OCI-LY3 (cell line): ENCODE results near the gene SNHG17.
"Not testable (repeated sequence)": the region's sequence is repeated elsewhere in the genome, so short reads cannot be mapped to it uniquely, and the experiment has no call there.

ENCODE experiments used
- H2AFZ ChIP-seq: fragments of 200-600, 300-600 bp; shearing (Covaris generic); 2 replicates; pipeline ENCODE4 v1.6.0; 2014; ENCODE audit warnings: antibody characterized with exemption, low read depth, low read length
- H3K27ac ChIP-seq: fragments of 200-600, 300-600 bp; sonication (generic); 2 replicates; pipeline ENCODE4 v1.5.1; 2014; ENCODE audit warnings: mild to moderate bottlenecking, low read length, moderate library complexity, mixed read lengths
- H3K27me3 ChIP-seq: fragments of 200-600, 300-600 bp; sonication (generic); 2 replicates; pipeline ENCODE4 v1.6.1; 2014; ENCODE audit warnings: low read depth, low read length, mixed read lengths
- H3K36me3 ChIP-seq: fragments of 200-600, 300-600 bp; sonication (generic); replicated peaks from 2 replicates; pipeline ENCODE3; 2014; ENCODE audit warnings: low read depth, low read length, mixed read lengths
- H3K4me1 ChIP-seq: fragments of 300-600, 200-600 bp; sonication (generic); 2 replicates; pipeline ENCODE4 v1.6.1; 2014; ENCODE audit warnings: low read length, mixed read lengths
- H3K4me2 ChIP-seq: fragments of 200-600, 300-600 bp; sonication (generic); 2 replicates; pipeline ENCODE4 v1.6.1; 2014; ENCODE audit warnings: low read length, mixed read lengths
- H3K4me3 ChIP-seq: fragments of 300-600, 200-600 bp; sonication (generic); 2 replicates; pipeline ENCODE4 v1.5.1; 2014; ENCODE audit warnings: antibody characterized with exemption, mild to moderate bottlenecking, low read length, moderate library complexity
- H3K79me2 ChIP-seq: fragments of 300-600, 200-600 bp; shearing (Covaris generic); 2 replicates; pipeline ENCODE4 v1.6.1; 2014; ENCODE audit warnings: mild to moderate bottlenecking, low read length, mixed read lengths
- H3K9ac ChIP-seq: fragments of 300-600, 200-600 bp; shearing (Covaris generic); 2 replicates; pipeline ENCODE4 v1.6.0; 2014; ENCODE audit warnings: mild to moderate bottlenecking, low read length, moderate library complexity
- H3K9me3 ChIP-seq: fragments of 200-600, 300-600 bp; shearing (Covaris generic); 2 replicates; pipeline ENCODE4 v1.6.1; 2014; ENCODE audit warnings: low read length, mixed read lengths; ENCODE audit not compliant: insufficient read depth
- H4K20me1 ChIP-seq: fragments of 200-600, 300-600 bp; sonication (generic); 2 replicates; pipeline ENCODE4 v1.6.1; 2016; ENCODE audit warnings: low read length, mixed read lengths; ENCODE audit not compliant: insufficient read depth
- CTCF ChIP-seq: fragments of 200-600, 300-600 bp; sonication (generic); IDR thresholded peaks from 2 replicates; pipeline ENCODE4 v1.5.1; 2014; ENCODE audit warnings: antibody characterized with exemption, low read length, low read depth
- EZH2phosphoT487 ChIP-seq: fragments of 200-600 bp; shearing (Covaris generic); IDR thresholded peaks from 2 replicates; pipeline ENCODE4 v1.6.1; 2018; ENCODE audit warnings: antibody characterized with exemption, mixed run types, low read depth

SNHG17 gene

DNA sequence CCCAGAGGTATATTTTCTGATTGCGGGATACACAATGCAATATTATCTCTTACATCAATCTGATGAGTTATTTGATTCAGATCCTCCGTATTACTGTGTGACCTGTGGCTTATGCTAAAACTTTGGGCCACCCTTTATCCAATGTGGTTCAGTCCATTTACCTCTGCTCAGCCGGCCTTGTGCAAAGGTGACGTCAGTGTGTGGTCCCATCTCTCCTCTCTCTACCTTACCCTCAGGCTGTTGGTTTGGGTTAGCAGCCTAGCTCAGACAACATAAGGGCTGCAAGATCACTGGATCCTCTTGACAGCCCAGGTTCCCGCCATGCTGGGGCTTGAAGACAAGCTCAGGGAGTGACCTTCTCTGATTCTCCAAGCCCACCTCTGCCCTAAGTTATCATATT, 33.0 kb downstream of the SNHG17 start:
- H3K9ac ChIP-seq = no peak overlapping the region
- no peaks in the 10 kb centered on the region for H3K27me3 ChIP-seq
- no peak overlapping the region for H3K4me3 ChIP-seq
- no peaks in the 10 kb centered on the region for H4K20me1 ChIP-seq
- peaks cover 18% of the 10 kb centered on the region for H3K36me3 ChIP-seq
- no peaks in the 10 kb centered on the region for H3K9me3 ChIP-seq
- H3K4me2 ChIP-seq = no peak overlapping the region
- H2AFZ ChIP-seq = no peak overlapping the region
- H3K4me1 ChIP-seq = no peaks in the 10 kb centered on the region
- H3K79me2 ChIP-seq = no peaks in the 10 kb centered on the region
- no peak for TF ChIP-seq EZH2phosphoT487
- no peak for TF ChIP-seq CTCF
- H3K27ac ChIP-seq = no peak overlapping the region

DNA sequence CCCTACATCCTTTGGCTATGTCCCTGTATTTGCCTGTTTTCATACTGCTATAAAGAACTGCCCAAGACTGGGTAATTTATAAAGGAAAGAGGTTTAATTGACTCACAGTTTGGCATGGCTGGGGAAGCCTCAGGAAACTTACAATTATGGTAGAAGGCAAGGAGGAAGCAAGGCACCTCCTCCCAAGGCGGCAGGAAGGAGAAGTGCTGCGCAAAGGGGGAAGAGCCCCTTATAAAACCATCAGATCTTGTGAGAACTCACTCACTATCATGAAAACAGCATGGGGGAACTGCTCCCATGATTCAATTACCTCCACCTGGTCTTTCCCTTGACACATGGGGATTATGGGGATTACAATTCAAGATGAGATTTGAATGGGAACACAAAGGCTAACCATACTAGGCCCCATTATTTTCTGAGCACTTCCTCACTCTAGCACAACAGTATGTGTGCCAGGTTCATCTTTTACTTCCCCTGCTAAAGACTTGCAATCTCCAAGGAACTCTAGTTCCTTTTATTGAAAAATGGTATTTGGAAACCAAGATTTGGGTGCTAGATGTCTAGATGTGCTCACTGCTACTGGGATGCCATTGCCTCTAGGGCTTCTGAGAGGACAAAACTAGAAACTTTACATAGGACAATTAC, 39.3 kb downstream of the SNHG17 start:
- H3K27ac ChIP-seq, H3K9ac ChIP-seq, H3K4me2 ChIP-seq, H3K9me3 ChIP-seq, H3K4me3 ChIP-seq, H3K36me3 ChIP-seq, H2AFZ ChIP-seq, H3K79me2 ChIP-seq, H3K4me1 ChIP-seq, H4K20me1 ChIP-seq: not testable (repeated sequence)
- peaks cover 15% of the 10 kb centered on the region; the same call in 1 of the 2 replicates for H3K27me3 ChIP-seq

GRCh38 chr20:38395165-38395564, 40.0 kb downstream of the SNHG17 start:
- H3K4me3 ChIP-seq = no peak overlapping the region
- no peak overlapping the region for H3K9ac ChIP-seq
- H2AFZ ChIP-seq = no peak overlapping the region
- H3K9me3 ChIP-seq = no peaks in the 10 kb centered on the region
- H3K27ac ChIP-seq = no peak overlapping the region
- H3K79me2 ChIP-seq = no peaks in the 10 kb centered on the region
- H3K4me2 ChIP-seq = no peak overlapping the region
- peaks cover 15% of the 10 kb centered on the region; the same call in 1 of the 2 replicates for H3K27me3 ChIP-seq
- TF ChIP-seq CTCF = no peak
- no peak for TF ChIP-seq EZH2phosphoT487
- no peaks in the 10 kb centered on the region for H3K4me1 ChIP-seq
- H4K20me1 ChIP-seq = no peaks in the 10 kb centered on the region
- H3K36me3 ChIP-seq = no peaks in the 10 kb centered on the region

- 0 out of 2 replicates have a peak overlapping the region, but pooled peaks have one; percentile 62 for H2AFZ ChIP-seq
- no peaks in the 10 kb centered on the region for H3K36me3 ChIP-seq
These were observed 41.9 kb downstream of the SNHG17 start for GRCh38 chr20:38393259-38393658.

More at GRCh38 chr20:38393259-38393658, 41.9 kb downstream of the SNHG17 start:
- TF ChIP-seq CTCF (no peak), EZH2phosphoT487 (no peak)
- no peaks in the 10 kb centered on the region for H4K20me1 ChIP-seq
- no peak overlapping the region for H3K4me2 ChIP-seq
- no peak overlapping the region for H3K9ac ChIP-seq
- H3K27me3 ChIP-seq = peaks cover 15% of the 10 kb centered on the region; the same call in 1 of the 2 replicates
- no peaks in the 10 kb centered on the region for H3K4me1 ChIP-seq
- no peak overlapping the region for H3K4me3 ChIP-seq
- H3K79me2 ChIP-seq = no peaks in the 10 kb centered on the region
- H3K27ac ChIP-seq = no peak overlapping the region
- H3K9me3 ChIP-seq = no peaks in the 10 kb centered on the region
